ENCODE results near the gene ACTG2.

ACTG2 gene

DNA sequence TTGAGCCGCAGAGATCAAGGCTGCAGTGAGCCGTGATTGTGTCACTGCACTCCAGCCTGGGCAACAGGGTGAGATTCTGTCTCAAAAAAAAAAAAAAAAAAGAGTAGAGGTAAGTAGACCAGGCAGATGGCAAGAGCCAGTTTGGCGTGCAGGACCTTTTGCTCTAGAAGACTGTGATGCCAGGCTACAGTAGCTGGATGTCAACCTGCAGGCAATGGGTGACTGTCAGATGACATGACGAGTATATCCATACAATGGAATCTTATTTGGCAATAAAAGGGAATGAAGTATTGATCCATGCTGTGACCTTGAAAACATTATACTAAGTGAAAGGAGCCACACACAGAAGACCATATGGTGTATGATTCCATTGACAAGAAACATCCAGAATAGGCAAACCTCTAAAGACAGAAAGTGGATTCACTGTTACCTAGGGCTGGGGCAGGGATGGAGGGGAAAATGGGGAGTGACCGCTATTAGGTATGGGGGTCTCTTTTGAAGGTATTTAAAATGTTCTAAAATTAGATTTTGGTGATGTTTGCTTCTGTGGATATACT lies 22.7 kb downstream of the ACTG2 start:
- no peak for DNase-seq

DNA sequence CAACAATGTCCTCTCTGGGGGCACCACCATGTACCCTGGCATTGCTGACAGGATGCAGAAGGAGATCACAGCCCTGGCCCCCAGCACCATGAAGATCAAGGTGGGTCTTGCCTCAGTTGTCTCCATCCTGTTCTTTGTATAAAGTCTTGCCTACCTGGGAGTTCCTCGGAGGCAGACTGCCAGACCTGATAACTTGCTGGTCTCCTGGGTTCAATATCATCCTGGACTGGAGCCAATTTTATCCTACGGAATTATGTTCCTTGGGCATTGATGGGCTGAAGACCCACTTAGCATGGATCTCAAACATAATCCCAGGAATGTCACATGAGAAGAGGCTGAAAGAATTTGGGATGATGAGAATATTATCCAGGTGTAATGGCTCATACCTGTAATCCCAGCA lies 23.9 kb downstream of the ACTG2 start:
- DNase-seq: no peak

DNA sequence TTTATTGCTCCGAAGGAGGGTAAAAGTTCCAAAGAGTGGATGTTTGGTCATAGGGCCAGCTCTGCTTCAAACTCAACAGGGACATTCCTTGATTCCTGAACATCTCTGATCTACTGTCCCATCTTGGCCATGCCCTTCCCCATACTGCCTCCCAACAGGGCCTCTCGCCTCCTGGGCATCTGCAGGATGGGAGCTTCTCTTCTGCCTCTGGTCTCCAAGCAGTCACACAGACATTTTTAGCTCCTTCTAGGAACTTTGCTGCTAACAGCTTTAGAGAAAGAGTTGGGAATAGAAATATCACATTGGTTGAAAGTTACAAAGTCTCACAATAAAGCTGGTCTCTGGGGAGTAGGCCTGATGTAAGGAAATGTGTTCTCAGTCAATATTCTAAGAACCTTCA lies 24.5 kb downstream of the ACTG2 start:
- no peak for DNase-seq

DNA sequence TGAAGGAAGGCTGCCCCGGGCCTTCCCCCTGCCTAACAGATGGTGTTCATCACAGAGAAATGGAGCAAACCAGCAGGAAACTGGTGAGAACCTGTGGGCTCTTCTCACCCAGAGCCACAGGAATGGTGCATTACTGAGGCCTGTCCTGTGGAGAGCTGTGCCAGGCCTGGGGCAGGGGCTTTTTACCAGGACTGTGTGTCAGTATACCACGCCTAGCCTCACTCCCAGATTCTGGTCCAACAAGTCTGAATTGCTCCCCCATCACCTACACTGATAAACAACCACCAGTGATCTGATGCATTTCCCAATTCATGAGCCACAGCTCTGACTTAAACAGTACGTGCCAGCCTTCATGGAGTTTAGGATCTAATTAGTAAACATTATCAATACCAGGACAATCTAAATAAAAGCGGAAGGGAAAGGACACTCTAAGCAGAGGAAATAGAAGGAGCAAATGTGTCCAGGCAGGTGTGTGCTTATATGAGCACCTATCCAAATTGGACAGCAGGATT lies 24.9 kb downstream of the ACTG2 start:
- DNase-seq: no peak

DNA sequence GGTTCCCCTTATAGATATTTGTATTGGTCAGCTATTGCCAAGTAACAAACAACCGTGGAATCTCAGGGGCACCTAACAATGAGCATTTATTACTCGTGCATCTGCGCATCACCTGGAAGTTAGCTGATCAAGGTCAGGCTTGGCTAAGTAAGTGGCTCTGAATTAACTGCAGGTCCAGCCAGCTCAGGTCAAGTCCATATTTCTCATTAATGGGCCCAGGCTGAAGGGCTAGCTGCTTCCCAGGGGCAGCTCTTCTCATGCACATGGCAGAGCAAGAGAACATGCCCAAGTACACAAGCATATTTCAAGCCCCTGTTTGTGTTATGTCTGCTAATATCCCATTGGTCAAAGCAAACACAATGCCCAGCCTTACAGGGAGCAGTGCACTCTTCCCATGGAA lies 26.0 kb downstream of the ACTG2 start:
- no peak for DNase-seq

DNA sequence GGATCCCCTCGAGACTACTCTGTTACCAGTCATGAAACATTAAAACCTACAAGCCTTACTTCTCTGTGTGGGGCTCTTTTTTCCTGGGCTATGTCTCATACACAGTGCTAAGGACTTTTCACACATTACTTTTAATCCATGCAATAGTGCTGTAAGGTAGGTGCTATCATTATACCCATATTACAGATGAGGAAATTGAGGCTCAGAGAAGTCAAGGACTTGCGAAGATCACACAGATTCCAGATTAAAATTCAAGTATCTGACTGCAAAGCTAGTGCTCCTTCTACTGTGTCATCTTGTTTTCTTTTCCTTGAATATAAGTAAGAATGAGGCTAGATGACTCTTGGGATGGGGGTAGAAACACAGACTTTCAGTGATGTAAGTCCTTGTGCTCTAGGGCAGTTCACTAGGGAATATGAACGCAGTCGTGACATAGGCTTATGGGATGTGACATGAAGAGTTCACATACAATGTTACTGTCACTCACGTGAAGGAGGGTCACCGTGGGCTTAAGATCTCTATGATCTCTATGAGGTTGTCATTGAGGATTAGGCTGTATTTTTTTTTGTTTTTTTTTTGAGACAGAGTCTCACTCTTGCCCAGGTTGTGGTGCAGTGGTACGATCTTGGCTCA lies 26.9 kb downstream of the ACTG2 start:
- no peak for DNase-seq

DNA sequence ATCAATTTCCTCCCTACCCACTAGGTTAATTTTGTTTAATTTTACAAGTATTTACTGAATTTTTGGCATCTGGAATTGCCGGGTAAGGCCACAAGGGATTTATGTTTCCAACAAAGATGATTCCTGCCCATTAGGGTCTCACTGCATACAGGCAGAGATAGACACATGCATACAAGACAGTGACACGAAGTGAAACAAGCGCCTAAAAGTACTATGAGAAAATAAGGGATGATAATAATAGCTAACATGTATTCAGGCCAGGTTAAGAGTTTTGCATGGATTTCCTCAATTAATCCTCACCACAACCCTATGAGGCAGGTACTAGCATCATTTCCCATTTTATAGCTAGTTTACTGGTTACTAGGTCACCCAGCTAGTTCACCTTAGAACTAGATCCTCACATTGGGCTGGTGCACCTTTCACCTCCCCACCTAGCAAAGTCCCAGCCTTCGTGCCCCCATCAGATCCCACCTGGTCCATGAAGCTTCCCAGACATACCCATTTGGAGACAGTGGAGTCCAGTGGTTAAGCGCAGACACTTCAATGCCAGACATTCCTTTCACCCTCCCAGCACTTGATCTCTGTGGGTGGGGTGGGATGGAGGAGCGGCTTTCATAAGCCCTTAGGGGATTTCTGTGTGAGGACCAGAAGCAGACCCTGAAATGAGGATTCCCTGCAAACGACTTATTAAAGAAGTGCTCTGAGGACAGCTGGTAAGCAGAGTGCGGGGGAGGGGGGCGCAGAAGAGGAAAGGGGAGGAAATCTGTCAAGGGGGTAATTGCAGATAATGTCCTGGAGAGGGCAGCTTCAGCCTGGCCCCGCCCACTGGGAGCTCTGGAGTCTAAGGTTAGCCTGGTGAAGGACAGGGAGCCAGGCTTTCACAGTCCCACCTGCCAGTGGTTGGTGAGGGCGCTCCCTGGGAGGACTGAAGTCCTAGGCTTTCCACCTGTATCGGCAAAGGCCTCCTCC lies 28.1 kb downstream of the ACTG2 start:
- DNase-seq: peak; percentile 43

DNA sequence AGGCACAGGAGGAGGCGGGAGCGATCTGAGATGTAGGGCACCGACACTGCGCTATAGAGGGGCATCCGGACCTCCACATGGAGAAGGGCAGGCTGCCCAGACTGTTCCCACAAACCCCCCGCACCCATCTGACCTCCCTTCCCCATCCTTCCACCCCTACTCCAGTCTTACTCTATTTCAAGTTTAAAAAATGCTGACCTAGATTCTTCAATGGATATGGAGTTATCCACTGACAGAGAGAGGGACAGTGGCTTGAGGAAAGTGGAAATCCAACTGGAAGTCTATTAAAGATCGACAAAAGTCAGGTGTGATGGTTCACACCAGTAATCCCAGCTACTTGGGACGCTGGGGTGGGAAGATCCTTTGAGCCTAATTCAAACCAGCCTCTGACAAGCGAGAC lies 28.8 kb downstream of the ACTG2 start:
- no peak for DNase-seq

DNA sequence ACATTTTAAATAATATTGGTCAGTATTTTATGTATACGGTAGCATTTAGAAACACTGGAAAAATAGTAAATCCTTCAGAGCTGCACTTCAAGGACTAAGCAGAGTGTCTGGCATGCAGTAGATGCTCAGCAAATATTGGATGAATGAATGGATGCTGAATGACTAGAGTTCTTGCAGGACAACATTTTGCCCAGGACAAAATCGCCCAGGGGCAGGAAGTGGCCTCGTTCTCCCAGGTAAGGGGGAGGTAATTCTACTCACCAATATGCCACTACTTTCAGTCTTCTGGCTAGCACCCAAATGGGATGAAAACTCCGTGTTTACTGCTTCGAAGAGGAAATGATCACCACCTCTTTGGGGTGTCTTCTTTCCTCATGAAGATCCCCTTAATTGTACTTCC lies 29.9 kb downstream of the ACTG2 start:
- no peak for DNase-seq

DNA sequence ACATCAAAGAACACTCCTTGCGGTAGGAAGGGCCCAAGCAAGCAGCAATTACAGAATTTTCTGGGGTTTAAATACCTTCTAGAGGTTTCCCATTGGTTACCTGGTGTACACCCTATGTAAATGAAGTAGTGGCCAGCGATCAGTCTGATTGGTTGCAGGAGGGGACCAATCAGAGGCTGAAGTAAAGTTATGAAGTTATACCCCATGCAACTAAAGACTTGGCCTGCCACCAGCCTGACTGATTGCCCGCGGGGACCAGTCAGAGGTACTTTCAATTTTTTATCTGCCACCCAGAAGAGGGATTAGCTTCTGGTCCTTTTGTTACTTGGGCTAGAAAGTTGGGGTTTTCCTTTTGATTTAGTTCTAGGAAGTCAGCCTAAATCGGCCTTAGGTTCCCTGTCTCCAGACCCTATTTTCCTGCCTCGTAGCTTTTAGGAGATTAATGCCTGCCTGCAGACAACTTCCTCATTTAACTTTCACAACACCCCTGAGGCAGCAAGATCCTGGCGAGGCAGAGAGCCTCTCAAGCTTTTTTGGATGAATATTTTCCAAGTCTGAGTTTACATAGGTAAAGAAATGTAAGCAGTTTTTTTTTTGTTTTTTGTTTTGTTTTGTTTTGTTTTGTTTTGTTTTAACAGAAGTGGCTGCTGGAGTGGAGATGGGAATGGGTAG lies 32.4 kb downstream of the ACTG2 start:
- no peak for DNase-seq

DNA sequence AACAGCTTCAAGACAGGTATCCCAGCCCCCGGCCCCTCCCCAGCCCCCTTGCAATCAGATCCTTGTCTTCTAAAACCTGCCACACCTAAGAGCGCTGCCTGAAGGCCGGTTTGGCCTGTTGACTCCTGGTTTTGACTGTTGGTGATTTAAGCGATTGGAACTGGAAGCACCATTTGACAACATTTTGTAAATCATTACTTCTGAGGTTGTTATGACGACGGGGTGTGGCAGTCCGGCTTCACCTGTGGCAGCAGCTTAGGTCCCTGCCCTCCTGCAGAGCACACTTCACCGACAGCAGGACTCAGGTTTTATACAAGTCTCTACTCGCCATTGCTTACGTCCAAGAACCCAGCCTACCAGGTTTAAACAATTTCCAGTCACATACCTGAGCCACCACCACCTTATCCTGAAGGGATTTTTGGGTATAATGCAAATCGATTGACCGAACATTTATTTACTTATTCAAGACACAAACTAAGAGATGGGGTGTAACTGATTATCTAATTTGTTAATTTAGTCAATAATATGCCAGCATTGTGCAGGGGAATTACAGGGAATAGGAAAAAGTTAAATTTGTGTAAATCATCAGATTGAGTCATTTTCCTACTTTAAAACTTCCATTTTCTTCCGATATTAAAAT lies 33.2 kb downstream of the ACTG2 start:
- DNase-seq: no peak

DNA sequence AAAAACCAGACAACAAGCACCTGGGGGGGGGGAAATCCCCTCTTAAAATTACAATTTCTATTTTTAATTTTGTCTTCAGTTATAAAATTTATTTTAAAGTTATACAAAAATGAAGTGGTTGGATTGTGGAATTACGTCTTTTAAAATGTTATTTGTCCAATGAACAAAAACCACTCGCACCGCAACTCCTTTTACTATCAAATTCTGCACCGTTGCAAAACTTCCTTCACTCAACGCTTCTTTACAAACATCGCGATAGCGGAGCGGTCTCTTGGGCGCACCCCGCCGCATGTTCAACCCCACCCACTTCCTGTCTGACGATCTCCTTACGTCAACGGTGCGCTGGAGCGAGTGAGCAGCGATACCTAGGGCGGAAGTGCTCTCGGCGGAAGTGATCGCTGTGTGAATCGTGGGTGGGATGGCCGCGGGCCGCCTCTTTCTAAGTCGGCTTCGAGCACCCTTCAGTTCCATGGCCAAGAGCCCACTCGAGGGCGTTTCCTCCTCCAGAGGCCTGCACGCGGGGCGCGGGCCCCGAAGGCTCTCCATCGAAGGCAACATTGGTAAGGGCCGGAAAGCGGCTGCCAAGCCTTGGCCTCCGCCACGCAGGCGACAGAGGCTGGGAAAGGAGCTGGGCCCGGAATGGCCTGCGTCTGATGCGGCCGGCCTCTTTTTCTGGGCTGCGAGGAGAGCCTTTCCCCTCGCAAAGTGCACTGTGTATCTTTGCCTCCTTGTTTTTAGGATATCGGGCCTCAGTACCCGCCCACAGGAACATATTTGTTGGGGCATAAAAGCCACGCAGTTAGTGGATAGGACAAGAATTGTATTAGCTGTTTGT lies 33.9 kb downstream of the ACTG2 start, which contains the start of gene DGUOK:
TSS of gene DGUOK (plus strand) at position 388 of the 835 bp plus-strand sequence. CDS start at position 419, 31 bp downstream.
- DNase-seq: peak; percentile 99

DNA sequence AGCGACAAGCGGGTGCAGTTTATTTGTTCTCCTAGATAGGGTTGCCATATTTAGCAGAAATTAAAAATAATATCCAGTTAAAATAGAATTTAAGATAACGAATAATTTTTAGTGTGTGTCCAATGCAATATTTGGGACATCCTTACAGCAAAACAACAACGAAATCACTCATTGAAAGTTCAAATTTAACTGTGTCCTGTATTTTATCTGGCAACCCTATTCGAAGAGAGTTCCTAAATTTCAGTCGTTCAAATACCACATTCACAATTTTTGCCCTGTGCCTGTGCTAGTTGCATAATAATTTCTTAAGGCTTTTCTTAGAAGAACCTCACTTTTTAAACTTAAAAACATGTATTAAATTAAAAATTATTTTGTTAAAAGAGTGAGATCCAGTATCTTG lies 34.5 kb downstream of the ACTG2 start:
- no peak for DNase-seq

DNA sequence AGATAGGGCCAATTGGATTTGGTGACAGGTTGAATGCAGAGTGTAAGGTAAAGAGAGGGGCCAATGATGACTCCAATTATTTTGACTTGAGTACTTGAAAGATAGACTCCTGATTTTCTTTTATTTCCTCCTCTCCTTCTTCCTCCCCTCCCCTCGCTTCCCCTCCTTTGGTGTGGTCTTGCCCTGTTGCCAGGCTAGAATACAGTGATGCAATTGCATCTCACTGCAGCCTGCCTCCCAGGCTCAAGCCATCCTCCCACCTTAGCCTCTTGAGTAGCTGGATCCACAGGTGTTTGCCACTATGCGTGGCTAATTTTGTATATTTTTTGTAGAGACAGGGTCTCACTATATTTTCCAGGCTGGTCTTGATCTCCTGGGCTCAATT lies 36.1 kb downstream of the ACTG2 start:
- DNase-seq: peak; percentile 18

DNA sequence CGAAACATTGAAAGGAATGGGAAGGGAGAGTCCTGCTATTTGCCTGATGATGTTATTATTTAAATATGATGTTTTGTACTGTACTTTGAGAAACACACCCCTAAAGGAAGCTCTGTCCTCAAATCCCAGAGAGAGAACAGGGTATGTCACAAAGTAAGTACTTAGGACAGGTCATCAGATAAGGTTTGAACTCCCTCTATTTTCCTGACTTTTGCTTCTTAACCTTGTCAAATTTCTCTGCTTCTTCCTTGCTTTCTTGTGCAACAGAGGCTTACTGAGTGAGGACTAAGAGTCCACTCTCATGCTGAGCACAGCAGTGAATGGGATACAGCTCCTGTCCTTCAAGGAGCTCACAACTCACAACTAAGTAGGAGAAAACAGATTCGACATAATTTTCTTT lies 37.6 kb downstream of the ACTG2 start:
- no peak for DNase-seq

DNA sequence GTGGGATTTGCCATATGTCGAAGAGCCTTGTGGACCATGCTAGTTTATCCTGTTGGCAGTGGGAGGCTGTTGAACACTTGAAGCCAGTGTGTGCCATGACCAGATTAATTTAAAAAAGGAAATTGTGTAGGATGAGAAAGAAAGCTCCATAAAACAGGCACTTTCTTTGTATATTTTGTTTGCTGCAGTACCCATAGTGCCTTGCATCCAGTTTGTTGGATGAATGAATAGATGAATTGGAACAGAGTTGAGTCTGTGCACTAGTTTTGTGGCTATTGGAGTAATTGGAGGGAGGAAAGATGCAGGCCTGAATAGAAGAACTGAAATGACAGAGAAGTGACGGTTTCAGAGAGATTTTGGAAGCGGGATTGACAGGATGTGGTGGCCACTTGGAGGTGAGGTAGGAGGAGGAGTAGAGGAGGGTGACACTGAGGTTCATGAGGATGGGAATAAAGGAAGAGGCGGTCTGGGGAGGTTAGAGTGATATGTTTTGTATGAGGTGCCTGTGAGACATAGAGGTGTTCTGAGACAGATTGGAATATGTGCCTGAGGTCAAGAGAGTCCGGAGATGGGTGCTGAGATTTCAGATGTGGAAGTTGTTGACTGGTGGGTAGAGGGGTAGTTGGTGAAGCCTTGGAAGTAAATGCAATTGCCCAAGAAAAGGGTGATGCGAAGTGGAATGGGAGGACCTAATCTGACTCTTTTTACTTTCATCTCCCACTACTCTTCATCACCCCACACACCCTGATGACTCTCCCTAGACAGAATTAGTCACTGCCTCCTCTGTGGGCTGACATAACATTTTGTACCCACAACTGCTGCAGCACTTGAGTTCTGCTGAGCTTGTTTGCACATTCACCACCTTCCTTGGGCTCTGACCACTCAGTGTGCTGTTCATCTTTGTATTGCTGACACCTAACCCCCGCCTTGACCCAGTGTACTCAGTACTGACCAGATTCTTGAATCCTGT lies 39.0 kb downstream of the ACTG2 start:
- DNase-seq: no peak

DNA sequence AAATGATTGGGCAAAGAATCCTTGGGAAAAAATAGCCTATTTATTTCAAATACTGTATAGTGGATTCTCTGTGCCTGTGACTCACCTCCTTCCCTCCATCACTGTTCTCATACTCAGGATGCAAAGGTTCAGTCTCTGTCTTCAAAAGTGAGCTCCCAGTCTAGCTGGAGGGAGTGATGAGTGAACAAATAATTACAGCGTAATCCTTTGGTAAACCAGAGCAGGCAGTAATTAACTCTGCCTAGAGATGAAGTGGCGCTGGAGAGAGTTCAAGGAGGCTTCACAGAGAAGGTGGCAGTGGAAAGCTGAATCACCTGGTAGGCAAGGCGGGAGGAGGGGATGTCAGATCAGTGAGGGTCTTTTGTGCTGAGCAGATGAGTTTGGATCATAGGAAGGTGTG lies 40.4 kb downstream of the ACTG2 start:
- DNase-seq: no peak

DNA sequence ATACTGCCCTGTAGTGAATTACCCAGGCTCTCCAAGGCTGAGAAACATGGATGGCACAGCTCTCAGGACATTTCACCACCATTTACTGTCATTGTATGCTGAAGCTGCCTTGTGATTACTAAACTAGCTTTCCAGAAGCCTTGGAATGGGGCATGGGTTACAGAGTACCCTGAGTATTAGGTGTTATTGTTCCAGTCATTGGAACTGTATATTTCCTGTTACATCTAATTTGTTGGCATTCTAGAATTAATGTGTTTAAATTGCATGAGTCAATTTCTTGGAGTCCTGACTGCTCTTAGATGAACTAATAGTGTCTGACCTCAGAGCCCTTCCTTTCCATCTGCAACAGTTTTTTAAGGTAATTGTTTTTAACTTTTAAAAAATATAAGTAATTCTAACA lies 42.8 kb downstream of the ACTG2 start:
- DNase-seq: no peak

DNA sequence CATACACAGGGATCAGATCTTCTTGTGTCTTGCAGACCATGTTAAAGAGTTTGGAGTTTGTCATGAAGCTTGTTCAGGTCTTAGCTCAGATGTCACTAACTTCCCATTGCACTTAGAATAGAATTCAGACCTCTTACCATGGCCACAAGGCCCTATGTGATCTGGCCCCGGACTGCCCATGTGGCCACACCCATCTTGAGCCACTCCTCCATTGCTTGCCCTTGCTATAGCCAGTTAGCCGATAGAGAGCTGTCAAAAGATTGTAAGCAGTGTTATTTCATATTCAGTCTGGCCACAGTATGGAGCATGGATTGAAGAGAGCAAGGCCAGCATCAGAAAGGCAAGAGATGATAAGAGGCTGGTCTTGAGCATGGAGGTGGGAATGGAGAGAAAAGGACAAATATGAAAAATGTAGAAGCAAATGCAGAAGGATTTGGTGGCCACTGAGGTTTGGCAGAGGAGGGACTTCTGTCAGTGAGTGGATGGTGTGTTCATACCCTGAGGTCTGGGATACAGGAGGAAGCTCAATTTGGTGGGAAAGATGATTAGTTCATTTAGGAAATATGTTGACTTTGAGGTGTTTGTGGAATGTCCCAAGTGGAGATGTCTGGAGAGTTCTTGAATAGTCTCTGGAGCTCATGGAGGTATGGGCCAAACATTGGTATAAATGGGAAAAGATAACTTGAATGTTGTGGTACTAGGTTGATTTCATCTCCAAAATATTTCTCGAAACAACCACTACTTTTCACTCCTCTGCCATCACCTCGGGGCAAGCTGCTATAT lies 44.5 kb downstream of the ACTG2 start:
- no peak for DNase-seq

DNA sequence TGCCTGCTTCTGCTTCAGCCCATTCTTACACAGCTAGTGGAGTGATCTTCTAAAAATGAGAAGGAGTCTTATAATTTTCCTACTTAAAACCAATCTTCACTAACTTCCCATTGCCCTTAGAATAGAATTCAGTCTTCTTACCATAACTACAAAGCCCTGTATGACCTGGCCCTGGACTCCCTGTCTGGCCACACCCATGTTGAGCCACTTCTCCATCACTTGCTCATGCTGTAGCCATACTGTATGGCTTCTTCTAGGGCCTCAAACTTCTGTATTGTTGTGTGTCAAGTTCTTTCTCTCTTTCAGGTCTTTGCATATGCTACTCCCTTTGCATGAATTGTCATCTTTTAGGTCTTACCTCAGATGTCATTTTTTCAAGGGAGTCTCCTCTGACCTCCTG lies 45.1 kb downstream of the ACTG2 start:
- no peak for DNase-seq
